GM12874 (cell line): ENCODE measurements around the gene FXYD5.

ENCODE experiments used
- TF ChIP-seq, protein P1 (sequence below): IDR thresholded peaks from 2 replicates; pipeline ENCODE4 v1.5.1; 2011; ENCODE audit warnings: low read depth, mild to moderate bottlenecking, control low read depth, low read length, moderate library complexity; ENCODE audit not compliant: insufficient read depth

Gene FXYD5

DNA sequence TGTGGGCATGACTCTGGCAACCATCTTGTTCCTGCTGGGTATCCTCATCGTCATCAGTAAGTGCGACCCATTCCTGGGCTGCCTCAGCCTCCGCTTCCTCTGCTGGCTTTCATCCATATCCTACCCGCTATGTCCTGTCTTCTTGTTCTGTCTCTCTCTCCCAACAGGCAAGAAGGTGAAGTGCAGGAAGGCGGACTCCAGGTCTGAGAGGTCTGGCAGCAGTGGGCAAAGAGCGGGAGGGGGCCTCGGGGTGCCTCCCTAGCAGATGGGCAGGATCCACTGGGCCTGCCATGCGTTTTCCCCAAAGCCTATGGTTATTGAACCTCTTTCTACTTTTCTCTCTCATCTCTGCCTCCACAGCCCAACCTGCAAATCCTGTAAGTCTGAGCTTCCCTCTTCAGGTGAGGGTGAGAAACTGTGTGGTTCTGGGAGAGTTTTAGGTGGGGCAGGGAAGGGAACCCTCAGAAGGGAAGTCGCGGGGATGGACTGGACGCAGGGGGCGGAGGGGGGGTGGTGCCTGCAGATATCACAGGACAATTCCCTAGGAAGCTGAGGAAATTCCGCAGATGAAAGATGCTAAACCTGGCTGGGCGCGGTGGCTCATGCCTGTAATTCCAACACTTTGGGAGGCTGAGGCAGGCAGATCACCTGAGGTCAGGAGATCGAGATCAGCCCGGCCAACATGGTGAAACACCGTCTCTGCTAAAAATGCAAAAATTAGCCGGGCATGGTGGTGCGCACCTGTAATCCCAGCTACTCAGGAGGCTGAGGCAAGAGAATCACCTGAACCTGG lies 3.1 kb upstream of the FXYD5 start:
- TF ChIP-seq, protein P1, sequence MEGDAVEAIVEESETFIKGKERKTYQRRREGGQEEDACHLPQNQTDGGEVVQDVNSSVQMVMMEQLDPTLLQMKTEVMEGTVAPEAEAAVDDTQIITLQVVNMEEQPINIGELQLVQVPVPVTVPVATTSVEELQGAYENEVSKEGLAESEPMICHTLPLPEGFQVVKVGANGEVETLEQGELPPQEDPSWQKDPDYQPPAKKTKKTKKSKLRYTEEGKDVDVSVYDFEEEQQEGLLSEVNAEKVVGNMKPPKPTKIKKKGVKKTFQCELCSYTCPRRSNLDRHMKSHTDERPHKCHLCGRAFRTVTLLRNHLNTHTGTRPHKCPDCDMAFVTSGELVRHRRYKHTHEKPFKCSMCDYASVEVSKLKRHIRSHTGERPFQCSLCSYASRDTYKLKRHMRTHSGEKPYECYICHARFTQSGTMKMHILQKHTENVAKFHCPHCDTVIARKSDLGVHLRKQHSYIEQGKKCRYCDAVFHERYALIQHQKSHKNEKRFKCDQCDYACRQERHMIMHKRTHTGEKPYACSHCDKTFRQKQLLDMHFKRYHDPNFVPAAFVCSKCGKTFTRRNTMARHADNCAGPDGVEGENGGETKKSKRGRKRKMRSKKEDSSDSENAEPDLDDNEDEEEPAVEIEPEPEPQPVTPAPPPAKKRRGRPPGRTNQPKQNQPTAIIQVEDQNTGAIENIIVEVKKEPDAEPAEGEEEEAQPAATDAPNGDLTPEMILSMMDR: no peak

DNA sequence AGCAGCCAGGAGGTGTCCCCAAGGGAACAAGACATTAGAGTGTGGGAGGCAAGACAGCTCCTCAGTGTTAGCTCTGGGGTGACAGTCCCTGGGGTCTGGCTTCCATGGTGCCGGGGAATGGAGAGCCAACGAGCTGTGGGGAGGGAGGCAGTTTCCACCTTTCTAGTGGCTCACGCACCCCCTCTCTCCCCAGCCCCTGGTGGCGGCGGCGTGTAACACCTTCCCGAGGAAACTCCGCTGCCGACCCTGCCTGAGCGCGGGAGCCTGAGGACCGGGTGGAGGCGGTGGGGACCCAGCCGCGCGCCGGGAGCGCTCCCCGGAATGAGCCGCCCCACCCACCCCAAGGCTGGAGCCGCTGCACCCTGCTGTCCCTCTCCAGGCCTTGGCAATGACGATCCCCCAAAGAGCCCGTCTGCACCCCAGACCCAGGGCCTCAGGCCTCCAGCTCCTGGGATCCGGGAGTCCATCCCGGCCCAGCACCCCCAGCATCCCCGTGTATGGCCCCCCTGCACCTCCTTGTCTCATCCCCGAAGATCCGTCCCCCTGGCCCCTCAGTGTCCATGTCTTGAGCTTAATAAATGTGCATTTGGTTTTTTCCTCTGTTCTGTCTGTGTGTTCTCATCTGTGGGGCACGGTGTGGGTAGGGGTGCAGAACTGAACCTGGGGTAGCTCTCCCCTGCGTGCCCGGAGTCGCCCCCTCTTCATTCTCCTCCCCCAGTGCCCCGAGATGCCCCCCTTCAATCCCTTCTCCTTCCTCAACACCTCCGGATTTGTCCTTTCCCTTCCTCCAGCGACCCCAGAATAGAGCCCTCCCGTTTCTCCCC lies 622 bp upstream of the FXYD5 start:
- TF ChIP-seq, protein P1: peak; percentile 84

DNA sequence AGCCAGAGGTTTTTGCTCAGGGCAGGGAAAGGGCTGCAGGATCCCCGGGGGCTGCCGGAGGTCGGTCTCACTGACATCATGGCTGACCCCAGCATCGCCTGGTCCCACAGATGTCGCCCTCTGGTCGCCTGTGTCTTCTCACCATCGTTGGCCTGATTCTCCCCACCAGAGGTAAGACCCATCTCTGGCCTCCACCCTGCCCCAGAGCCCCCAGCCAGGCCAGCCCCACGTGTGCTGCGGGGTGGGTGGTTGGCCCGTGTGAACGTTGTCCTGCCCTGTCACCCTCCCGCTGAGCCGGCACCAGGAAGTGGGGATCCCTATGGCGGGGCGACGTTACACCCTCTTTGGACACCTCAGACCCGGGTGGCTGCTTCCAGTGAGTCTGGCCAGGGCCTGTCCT lies 906 bp downstream of the FXYD5 start:
- TF ChIP-seq, protein P1: no peak

DNA sequence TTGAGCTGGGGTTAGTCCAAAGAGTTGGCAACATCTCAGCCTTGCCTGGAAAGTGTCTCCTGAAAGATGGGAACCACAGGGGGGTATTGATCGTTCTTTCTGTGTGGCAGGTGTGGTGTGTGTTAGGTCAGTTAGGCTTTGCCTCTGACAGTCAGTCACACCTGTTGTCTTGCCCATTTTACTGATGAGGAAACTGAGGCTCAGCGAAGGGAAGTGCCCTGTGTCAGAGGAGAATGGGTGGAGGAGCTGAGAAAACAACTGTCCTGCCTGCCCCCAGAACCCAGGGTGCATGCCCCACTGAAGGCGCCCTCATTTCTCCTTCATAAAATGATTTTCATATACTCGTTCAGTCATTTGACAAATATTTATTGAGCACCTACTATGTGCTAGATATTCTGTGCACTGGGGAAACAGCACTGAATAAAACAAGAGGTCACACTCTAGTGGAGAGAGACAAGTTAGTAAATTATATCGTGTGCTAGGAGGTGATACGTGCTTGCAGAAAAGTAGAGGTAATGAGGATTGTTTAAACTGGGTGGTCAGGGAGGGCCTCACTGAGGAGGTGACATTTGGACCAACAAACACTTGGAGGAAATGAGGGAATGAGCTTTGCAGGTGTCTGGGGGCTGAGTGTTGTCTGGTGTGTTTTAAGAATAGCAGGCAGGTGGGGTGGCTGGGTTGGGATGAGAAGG lies 1.6 kb downstream of the FXYD5 start:
- TF ChIP-seq, protein P1: no peak

DNA sequence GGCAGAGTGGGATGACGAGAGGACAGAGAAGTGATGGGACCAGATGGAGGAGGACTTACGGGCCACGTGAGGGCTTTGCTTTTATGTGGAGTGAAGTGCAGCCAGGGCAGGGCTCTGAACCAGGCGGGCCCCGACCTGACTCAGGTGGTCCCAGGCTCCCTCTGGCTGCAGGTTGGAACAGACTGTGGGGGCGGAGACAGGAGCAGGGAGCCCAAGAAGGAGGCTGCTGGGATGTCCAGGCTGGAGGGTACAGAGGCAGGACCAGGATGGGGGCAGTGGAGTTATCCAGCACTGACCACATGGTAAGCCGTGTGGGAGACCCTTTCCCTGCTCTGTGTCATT lies 2.1 kb downstream of the FXYD5 start:
- TF ChIP-seq, protein P1: no peak

DNA sequence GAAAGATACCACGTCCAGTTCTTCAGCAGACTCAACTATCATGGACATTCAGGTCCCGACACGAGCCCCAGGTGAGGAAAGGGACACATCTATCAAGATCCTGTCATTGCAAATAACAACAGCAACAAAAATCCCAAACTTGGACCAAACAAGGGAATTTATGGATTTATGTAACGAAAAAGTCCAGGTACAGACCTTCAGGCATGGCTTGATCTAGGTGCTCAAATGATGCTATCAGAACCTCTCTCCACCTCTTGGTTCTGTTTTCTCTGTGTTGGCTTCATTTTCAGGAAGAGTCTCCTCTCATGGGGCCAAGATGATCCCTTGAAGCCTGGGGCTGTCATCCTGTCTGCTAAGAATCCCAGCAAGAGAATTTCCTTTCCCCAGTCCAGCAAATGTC lies 2.9 kb downstream of the FXYD5 start:
- TF ChIP-seq, protein P1: no peak

DNA sequence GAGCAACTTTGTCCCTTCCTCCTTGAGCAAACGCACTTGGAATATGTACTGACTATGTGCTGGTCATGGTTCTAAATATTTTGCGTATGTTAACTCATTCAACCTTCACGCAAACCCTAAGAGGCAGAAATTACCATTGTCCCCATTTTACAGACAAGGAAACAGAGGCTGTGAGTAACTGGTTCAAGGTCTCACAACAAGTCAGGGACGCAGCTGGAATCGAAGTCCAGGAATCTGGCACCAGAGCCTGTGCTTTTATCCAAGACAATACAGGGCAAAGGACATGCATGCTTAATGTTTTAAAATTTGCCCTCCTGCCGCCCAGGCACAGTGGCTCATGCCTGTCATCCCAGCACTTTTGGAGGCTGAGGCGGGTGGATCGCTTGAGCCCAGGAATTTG lies 5.1 kb downstream of the FXYD5 start:
- TF ChIP-seq, protein P1: no peak
